HG02885 (cell line): ENCODE data around the gene CFAP70.
A peak's percentile ranks its signal among the peaks of the same experiment; 100 is the strongest.
"Not testable (repeated sequence)": the region's sequence is repeated elsewhere in the genome, so short reads cannot be mapped to it uniquely, and the experiment has no call there.

Source experiments
- ATAC-seq: cut with Tn5 transposase; IDR thresholded peaks from one replicate; pipeline ENCODE4 v1.9.1; 2021; ENCODE audit warnings: mild to moderate bottlenecking; ENCODE audit not compliant: unreplicated experiment, poor library complexity

Gene CFAP70

DNA sequence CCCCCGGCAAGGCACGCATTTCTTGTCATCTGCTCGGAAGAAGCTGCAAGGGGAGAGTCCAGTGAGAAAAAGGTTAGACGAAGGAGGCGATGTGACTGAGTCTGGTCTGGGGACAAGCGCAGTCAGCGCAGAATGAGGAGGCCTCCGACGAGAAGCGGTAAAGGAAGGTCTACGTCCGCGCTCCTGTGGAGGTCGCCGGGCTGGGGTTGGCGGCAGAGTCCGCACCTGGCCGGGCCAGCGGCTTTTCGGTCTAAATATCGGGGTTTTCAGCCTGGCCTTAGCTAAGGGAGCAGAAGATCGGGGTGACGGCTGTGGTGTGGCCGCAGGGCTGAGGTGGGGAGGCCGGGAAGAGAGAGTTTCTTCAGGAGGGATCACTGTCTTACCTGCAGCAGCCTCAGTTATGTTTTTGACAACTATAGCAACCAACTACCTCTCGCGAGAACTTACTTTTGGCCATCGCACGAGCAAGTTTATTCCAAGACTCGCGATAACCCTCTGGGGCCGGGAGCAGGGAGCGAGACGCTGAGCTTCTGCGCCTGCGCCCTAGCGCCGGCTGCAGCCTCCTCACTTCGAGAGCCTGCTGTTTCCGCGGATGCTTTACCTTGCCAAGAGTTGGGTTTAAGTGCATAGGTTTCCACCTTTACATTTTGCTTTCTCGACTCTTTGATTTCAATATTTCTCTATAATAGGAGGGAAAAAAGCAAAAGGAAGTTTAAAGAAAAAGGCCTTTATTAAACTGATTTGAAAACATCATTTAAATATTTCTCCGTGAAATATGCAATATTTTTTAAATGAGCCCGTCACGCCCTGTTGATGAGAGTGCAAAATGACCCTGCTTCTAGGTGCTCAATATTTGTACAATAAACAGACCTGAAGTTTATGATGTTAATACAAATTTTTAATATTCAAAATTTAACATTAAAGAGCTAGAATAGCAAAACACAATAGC, at the start of gene CFAP70:
CFAP70 (minus strand) TSS at position 534 of the 949 bp plus-strand sequence. CDS start 4,068 bp downstream, outside the sequence.
- ATAC-seq: peak; percentile 93

DNA sequence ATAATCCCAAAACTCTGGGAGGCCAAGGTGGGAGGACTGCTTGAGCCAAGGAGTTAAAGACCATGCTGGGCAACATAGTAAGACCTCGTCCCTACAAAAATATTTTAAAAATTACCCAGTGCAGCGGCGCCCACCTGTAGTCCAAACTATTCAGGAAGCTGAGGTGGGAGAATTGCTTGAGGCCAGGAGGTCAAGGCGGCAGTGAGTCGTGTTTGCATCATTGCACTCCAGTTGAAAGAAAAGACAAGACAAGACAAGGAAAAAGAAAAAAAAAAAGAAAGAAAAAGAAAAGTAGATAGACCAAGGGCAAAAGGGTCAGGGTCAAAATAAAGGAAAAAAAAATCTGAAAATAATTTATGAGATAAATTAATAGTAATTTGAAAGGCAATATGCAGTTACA, 49.4 kb upstream of the CFAP70 start:
- no peak for ATAC-seq

DNA sequence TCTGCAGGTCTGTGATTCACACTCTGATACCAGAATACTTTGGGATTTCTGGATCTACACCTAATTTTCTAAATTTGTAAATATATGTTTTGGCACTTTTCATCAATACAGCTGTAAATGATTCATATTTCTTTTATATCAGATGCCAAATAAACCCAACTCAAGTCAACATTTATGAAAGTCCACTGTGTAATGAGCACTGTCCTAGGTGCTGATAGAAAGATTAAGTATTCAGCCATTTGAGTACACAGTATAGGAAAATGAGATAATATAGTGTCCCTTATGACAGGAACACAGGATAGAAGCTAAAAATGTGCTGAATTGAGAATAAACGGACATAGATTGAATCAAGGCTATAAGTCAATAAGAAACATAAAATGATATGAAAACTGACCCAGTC, 48.8 kb upstream of the CFAP70 start:
- no peak for ATAC-seq

DNA sequence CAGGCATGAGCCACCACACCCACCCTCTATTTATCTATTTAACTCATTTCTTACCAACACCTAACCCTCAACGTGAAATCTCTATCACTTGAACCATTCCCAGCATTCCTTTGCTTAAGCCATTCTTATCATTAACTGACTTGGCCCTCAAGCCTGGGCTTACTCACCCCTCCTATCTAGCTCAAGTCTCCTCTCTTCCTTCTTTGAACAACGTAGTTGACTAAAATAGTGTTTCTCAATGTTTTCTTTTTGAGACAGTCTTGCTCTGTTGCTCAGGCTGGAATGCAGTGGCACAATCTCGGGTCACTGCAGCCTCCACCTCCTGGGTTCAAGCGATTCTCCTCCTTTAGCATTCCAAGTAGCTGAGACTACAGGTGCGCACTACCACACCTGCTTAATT, 48.2 kb upstream of the CFAP70 start:
- no peak for ATAC-seq

DNA sequence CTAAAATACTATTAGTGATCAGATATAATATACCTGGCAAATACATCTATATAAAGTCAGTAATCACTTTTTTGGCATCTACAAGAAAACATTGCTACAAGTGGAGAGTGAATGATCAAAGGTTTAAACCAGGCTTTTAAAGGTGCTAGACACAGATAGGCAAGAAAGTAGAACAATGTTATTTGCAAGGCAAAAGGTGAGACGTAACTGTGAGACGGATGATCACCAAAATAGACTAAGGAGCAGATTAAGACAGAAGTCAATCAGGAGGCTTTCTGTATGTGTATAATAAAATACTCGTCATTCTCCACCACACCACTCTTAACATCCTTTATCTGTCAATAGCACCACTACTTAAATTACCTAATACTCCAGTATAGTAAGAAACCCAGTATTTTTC, 46.9 kb upstream of the CFAP70 start:
- no peak for ATAC-seq

DNA sequence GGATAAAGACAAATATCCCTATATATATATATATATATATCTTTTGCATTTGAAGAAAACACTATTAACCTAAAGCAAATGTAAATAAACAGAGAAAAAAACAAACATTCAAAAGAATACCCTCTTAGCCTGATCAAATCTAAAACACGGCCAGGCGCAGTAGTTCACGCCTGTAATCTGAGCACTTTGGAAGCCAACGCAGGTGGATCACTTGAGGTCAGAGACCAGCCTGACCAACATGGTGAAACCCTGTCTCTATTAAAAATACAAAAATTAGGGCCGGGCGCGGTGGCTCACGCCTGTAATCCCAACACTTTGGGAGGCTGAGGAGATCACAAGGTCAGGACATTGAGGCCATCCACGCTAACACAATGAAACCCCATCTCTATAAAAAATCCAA, 46.0 kb upstream of the CFAP70 start:
- no peak for ATAC-seq

DNA sequence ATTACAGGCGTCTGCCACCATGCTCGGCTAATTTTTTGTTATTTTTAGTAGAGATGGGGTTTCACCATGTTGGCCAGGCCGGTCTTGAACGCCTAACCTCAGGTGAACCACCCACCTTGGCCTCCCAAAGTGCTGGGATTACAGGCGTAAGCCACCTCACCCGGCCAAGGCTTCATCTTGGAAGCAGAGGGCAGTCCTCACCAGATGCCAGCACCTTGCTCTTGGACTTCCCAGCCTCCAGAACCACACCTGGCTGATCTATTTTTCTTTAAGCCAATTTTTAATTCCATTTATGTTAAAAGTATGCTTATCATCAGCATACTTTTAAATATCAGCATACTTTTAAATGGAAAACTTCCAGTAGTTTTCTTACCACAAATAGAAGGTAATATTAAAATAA, 43.0 kb upstream of the CFAP70 start:
- ATAC-seq: no peak

DNA sequence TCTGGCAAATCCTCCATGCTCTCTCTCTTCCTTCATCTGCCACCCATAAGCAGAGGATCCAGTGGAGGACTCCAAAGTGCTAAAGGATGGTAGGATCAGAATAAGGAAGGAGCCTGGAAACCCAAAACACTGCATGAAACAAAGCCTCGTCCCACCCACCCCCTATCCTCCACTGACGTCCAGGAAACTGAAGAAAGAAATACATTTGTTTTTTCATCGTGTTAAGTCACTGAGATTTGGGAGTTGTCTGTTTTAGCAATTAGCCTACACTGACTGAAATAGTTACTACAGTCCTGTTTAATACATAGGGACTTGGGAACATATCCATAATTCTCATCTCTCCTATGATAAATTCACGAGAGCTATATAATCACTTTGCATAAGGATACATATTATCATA, 40.4 kb upstream of the CFAP70 start:
- ATAC-seq: no peak

DNA sequence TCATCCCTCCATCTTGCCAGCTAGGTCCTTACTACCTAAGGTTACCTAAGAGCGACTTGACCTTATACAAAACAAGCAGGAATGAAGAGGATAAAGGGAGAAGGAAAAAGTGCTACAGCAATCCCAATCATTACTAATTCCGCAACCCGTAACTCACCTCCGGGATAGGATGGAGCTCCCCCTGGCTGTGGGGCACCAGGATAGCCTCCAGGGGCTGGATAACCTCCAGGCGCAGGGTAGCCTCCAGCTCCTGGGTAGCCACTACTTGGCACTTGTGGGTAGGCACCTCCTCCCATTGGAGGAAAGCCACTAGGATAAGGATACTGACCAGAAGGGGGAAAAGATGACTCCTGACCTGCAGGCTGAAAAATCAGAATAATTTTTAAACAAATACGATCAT, 39.4 kb upstream of the CFAP70 start:
- ATAC-seq: no peak

DNA sequence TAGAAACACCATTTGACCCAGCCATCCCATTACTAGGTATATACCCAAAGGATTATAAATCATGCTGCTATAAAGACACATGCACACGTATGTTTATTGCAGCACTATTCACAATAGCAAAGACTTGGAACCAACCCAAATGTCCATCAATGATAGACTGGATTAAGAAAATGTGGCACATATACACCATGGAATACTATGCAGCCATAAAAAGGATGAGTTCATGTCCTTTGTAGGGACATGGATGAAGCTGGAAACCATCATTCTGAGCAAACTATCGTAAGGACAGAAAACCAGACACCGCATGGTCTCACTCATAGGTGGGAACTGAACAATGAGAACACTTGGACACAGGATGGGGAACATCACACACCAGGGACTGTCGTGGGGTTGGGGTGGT, 35.7 kb upstream of the CFAP70 start:
- ATAC-seq: not testable (repeated sequence)

DNA sequence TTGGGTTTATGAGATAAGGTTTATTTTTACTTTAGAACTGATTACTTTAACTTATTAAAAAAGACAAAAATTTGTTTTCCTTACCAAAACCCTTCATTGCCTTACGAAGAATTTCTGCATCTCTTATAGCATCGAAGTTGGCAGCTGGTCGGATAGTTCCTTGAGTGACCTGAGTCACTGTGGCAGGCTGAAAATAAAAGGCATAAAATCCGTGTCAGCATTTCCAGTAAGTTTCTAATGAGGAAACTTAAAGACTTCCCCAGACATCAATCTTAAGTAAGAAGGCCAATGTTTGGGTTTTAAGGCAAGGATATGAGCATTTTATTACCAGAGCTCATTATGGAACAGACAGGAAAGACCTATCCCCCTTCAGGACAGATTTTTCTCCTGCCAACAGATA, 29.6 kb upstream of the CFAP70 start:
- ATAC-seq: no peak

DNA sequence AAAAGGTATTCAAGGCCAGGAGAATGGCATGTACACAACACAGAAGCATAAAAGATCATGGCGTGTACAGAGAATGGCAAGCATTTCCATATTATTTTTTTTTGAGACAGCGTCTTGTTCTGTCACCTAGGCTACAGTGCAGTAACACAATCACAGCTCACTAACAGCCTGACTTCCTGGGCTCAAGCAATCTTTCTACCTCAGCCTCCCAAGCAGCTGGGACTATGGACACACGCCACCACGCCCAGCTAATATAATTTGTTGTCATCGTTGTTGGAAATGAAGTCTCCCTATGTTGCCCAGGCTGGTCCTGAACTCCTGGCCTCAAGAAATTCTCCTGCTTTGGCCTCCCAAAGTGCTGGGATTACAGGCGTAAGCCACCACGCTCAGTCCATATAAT, 27.9 kb upstream of the CFAP70 start:
- no peak for ATAC-seq

DNA sequence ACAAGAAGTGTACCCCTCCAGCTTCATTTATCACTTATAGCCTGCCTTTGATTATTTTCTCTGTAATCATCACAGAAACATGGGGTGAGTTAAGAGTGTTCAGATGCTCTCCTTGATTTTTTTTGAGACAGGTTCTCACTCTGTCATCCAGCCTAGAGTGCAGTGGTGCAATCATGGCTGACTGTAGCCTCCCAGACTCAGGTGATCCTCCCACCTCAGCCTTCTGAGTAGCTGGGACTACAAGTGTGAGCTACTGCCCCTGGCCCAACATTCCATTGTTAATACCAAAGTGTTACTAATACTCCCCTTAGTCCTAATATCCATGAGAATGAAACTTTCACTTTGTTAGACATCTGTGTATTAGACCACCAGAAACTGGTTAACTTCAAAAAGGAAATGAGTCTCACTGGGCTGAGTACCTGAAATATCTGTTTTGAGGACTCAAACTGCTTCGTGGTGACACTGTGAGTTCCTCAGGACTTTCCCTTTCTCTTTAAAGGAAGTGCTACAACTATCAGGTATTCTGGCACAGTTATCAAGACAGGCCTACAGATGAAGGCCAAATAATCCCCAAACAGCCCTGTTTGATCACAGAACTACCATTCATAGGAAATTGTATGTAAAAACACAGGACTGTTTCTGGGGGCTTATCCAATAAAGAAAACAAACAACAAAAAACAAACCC, 20.5 kb upstream of the CFAP70 start:
- ATAC-seq: no peak

DNA sequence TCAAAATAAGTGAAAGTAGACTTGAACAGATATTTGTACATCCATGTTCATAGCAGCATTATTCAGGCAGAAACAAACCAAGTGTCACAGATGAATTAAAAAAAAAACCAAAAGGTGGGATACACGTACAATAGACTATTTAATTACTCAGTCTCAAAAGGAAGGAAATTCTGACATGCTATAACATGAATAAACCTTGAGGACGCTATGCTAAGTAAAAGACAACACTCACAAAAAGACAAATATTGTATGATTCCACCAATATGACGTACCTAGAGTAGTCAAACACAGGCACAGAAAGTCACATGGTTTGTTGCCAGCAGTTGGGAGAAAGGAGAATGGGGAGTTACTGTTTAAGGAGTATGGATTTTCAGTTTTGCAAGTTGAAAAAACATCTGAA, 18.0 kb upstream of the CFAP70 start:
- no peak for ATAC-seq

DNA sequence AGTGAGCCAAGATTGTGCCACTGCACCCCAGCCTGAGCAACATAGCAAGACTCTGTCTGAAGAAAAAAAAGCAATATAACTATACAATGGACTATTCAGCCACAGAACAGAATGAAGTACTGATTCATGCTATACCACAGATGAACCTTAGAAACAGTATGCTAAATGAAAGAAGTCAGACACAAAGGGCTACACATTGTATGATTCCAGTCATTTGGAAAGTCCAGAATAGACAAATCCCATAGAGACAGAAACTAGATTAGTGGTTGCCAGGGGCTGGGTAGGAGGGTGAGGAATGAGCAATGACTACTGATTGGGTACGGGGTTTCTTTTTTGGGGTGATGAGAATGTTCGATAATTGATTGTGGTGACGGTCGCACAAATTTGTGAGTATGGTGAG, 9.6 kb upstream of the CFAP70 start:
- no peak for ATAC-seq

DNA sequence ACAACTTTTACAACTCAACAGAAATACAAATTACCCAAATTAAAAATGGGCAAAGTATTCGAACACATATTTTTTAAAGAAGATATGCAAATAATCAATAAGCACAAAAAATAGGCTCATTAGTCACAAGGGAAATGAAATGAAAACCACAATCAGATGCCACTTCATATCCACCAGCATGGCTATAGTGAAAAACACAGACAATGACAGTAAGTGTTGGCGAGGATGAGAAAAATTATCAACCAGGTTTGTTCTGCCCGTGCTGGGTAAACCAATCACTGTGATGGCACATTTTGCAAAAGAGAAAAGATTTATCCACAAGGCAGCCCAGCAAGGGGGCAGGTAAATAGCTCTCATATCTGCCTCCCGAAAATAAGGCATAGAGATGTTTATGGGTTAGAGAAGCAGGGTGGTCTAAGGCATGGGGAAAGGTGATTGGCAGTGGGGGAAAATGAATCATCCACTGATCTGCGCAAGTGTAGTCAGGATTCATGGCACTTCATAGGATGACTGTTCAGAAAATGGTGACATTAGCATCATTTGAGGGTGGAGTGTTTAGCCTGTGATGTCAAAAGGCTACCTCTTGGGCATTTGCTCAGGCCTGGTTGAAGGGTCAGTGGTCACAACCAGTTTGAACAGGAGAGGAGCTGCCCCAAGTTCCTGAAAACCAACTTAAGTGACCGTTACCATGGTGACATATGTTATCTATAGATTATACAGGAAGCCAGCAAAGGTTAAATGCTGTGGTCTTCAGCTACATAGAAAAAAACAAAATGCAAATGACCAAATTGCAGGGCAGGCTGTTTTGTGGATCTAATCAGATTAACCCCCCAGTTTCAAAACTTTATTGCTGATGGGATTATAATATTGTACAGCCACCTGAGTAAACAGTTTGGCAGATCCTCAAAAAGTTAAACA, 8.0 kb upstream of the CFAP70 start:
- ATAC-seq: no peak

DNA sequence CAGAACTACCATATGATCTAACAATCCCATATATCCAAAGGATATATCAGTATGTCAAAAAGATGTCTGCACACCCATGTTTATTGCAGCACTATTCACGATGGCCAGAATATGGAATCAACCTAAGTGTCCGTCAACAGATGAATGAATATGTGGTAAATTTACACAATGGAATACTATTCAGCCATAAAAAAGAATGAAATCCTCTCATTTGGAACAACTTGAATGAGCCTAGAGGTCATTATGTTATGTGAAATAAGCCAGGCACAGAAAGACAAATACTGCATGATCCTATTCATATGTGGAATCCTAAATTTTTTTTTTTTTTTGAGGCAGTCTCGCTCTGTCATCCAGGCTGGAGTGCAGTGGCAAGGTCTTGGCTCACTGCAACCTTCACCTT, 6.3 kb upstream of the CFAP70 start:
- ATAC-seq: no peak

DNA sequence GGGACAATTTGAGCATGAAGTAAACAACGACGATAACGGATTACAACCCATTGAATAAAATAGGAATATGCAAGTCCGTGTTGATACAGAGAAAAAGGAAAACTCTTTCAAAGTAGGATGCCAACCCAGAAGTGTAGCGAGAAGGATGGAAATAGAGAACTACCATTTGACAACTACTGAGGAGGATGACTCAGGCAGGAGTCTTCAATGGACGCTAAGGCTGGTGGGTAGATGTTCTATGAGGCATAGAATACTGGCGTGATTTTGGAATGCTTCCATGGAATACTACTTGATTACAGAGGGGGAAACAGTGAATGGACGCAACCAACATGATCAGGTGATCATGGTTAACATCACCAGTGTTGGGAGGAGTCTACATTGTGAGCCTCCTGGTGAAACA, 828 bp upstream of the CFAP70 start:
- no peak for ATAC-seq

DNA sequence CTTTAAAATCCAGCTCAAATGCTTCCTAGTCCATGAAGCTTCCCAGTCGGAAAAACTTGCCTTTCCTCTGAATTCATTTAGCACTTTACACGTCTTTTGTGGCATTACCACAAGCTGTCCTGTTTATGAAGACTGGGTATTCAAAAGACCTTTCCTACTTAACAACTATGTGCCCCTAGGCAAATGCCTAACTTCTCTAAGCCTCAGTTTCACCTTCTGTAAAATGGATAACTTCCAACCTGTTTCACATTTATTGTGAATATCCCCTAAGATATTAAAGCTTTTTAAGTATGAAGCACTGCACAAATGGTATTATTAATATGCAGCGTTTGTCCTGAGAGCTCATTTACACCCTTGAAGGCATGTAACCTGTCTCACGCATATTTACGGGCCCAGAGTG, 843 bp downstream of the CFAP70 start:
- no peak for ATAC-seq

DNA sequence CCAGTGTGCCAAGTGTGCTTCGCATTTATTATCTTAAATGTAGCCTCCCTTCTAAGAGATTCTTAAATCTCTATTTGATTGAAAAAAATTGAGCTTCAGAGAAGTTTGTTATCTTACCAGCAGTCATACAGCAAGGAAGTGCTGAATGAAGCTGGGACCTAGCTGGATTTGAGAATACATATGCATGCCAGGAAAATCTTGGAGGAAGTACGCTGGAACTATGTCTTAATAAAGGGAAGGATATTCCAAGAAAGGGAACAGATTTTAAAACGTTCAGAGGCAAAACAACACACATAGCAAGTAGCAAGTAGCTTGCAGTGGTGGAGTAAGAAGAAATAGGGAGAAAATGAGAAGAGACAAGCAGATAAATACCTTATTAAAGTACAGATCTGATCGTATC, 1.5 kb downstream of the CFAP70 start:
- no peak for ATAC-seq

DNA sequence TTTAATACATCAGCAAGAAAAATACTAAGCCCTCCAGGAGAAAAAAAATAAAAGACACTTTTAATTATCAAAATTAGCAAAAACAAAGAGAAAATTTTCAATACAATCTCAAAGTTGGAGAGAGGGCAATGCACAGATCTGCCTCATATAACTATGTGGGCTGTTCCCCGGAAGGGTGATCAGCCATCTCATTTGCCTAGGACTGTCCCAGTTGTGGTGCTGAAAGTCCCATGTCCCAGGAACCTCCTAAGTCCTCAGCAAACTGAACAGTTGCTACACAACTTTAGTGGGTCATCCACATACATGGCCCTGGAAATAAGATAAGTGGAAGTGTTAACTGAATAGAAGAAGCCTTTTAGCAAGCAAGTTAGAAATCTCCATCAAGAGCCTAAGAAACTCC, 14.4 kb downstream of the CFAP70 start:
- no peak for ATAC-seq
